NCI-H1092 (cell line): ENCODE measurements around the gene RANBP3.

ENCODE experiments used
- DNase-seq: peaks from one replicate; lab custom pipeline; 2025; lab: John Stamatoyannopoulos, UW

The RANBP3 gene

GRCh38 chr19:5925830-5926427, 52.0 kb downstream of the RANBP3 start:
- DNase-seq, result no peak

GRCh38 chr19:5923356-5923755, 54.6 kb downstream of the RANBP3 start:
- no peak for DNase-seq

- DNase-seq, result no peak
Observed at GRCh38 chr19:5922161-5922545, 55.8 kb downstream of the RANBP3 start.

- DNase-seq, result no peak
Observed at GRCh38 chr19:5921516-5922160, 56.3 kb downstream of the RANBP3 start.

GRCh38 chr19:5918463-5919079, 59.4 kb downstream of the RANBP3 start:
- DNase-seq, result no peak

GRCh38 chr19:5917431-5918107, 60.4 kb downstream of the RANBP3 start:
- DNase-seq, result no peak

- no peak for DNase-seq
Observed at GRCh38 chr19:5916181-5916708, 61.7 kb downstream of the RANBP3 start.

GRCh38 chr19:5915782-5916165, 62.2 kb downstream of the RANBP3 start:
- DNase-seq, result no peak

GRCh38 chr19:5914946-5915781, 62.8 kb downstream of the RANBP3 start:
- no peak for DNase-seq

GRCh38 chr19:5914358-5914774, 63.6 kb downstream of the RANBP3 start:
- no peak for DNase-seq

- DNase-seq, result no peak
Observed at GRCh38 chr19:5913739-5914357, 64.1 kb downstream of the RANBP3 start, which contains the start of gene CAPS. CAPS (plus strand) TSS chr19:5914254; CDS start chr19:5914407, 153 bp downstream.

GRCh38 chr19:5911366-5911765, 66.6 kb downstream of the RANBP3 start:
- no peak for DNase-seq

GRCh38 chr19:5910638-5910907, 67.4 kb downstream of the RANBP3 start:
- DNase-seq, result no peak

- DNase-seq, result no peak
Observed at GRCh38 chr19:5908773-5909442, 69.0 kb downstream of the RANBP3 start.

- no peak for DNase-seq
Observed at GRCh38 chr19:5907241-5907640, 70.7 kb downstream of the RANBP3 start.

GRCh38 chr19:5905114-5905778, 72.7 kb downstream of the RANBP3 start:
- DNase-seq, result no peak

- DNase-seq, result peak; percentile 100
Observed at GRCh38 chr19:5904352-5905113, 73.4 kb downstream of the RANBP3 start, which contains the start of gene VMAC. VMAC (plus strand) TSS chr19:5904872; CDS start chr19:5904891, 19 bp downstream.

- DNase-seq, result peak; percentile 96
Observed at GRCh38 chr19:5903624-5904351, 74.2 kb downstream of the RANBP3 start, which contains the start of gene NDUFA11. NDUFA11 (minus strand) TSS chr19:5903790; CDS start chr19:5903708, 82 bp downstream.
